Dendritic cell treated with granulocyte-macrophage colony-stimulating factor and Interleukin-4, amounts not matched to agents 40 ng/mL and 50 ng/mL, for 4 days (primary cell): ENCODE data around the gene TRAF3IP1.

ENCODE experiments used
- H3K27ac Mint-ChIP-seq: one replicate; pipeline ENCODE4 v1.8.0; 2022; ENCODE audit warnings: mild to moderate bottlenecking, mixed read lengths
- H3K27me3 Mint-ChIP-seq: one replicate; pipeline ENCODE4 v1.8.0; 2022; ENCODE audit warnings: mild to moderate bottlenecking, mixed read lengths
- H3K36me3 Mint-ChIP-seq: one replicate; pipeline ENCODE4 v1.8.0; 2022; ENCODE audit warnings: low read depth, mixed read lengths
- H3K4me1 Mint-ChIP-seq: one replicate; pipeline ENCODE4 v1.8.0; 2022; ENCODE audit warnings: low read depth, mixed read lengths
- H3K4me3 Mint-ChIP-seq: one replicate; pipeline ENCODE4 v1.8.0; 2022; ENCODE audit warnings: mild to moderate bottlenecking, moderate library complexity, mixed read lengths
- H3K9me3 Mint-ChIP-seq: one replicate; pipeline ENCODE4 v1.8.0; 2022; ENCODE audit warnings: mixed read lengths
- intact Hi-C: fragments of 100-400 bp; cut with micrococcal nuclease; formaldehyde crosslinking; loops from one replicate; pipeline ENCODE4 v1.15.0; 2022

The TRAF3IP1 gene

DNA sequence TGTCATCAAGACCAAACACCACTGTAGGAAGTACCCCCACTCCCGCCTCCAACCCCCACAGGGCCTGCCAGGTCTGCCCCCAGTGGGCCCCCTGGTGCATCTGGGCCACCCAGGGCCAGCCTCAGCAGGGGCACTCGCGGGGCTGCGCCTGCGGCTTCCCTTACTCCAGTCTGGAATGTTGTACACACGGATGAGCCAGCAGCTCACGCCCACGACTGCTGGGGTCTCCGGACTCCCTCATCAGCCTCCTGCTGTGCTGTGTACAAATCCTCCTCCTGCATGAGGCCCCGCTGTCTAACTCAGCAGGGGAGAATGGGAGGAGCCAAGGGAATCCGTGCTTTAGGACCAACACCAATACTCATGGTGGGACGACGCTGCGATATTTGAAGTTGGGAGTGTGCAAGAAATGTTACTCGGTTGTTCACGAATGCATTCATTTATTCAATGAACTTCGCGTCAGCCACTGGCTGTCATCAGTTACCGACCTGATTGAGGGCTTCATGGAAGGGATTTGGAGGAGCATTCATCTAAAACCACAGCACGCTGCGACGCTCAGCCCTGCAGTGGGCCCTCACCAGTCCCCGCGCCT, 105.8 kb downstream of the TRAF3IP1 start:
- peaks cover 38% of the 10 kb centered on the region for H3K4me1 Mint-ChIP-seq

GRCh38 chr2:238426568-238427434, 106.5 kb downstream of the TRAF3IP1 start, which contains the start of gene ASB1:
Gene ASB1, plus strand, starts transcription at chr2:238426927. Its CDS starts 144 bp downstream, at chr2:238427071.
- H3K36me3 Mint-ChIP-seq: peaks cover 18% of the 10 kb centered on the region
- intact Hi-C loops: loop anchor here (10.0 kb wide), 1 partner anchor 52 kb away; no protein-coding TSS in a partner anchor
- peaks cover 7% of the 10 kb centered on the region for H3K27me3 Mint-ChIP-seq
- H3K4me1 Mint-ChIP-seq: peaks cover 45% of the 10 kb centered on the region
- no peaks in the 10 kb centered on the region for H3K9me3 Mint-ChIP-seq
- H3K4me3 Mint-ChIP-seq: peak within 1 kb of the TSS; percentile 83
- peak within 1 kb of the TSS; percentile 87 for H3K27ac Mint-ChIP-seq

More for the DNA sequence above, 105.8 kb downstream of the TRAF3IP1 start:
- Mint-ChIP-seq H3K4me3 (peak overlapping the region; percentile 83), H3K27ac (peak overlapping the region; percentile 87), H3K27me3 (peaks cover 7% of the 10 kb centered on the region), H3K9me3 (no peaks in the 10 kb centered on the region), H3K36me3 (peaks cover 18% of the 10 kb centered on the region)
- intact Hi-C loops: loop anchor here (10.0 kb wide), 1 partner anchor 51 kb away; no protein-coding TSS in a partner anchor

DNA sequence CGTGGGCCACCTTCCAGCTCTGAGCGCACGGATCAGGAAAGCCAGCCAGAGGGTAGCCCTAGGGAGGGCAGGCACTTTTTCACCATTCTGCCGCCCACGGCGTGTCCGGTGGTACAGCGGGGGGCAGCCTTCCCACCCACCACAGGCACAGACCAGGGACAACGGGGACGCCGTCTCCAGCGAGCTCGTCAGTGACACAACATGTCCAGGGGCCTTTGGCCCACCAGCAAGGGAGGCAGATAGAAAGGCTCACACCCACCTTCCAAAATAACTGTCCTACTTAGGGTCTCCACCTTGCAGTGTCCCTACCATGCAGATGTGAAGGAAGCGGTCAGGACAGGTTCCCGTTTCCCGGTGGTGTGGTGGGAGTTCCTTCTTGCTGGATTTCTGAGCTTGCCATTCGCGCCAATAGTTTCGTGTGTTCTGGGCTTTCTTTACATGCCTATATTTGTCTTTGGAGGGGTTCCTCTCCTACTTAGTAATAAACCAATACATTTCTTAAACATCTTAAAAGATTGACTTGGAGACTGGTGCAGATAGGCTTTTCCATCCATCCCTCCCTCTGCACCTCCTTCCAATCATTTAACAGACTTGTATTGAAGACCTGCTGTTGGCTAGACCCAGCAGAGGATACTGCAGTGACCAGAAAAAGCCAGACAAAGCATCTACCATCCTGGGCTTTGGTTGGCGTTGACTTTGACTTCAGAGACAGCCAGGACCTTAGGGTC, 107.3 kb downstream of the TRAF3IP1 start:
- Mint-ChIP-seq H3K36me3 (peaks cover 22% of the 10 kb centered on the region), H3K9me3 (no peaks in the 10 kb centered on the region), H3K4me1 (peaks cover 52% of the 10 kb centered on the region)

DNA sequence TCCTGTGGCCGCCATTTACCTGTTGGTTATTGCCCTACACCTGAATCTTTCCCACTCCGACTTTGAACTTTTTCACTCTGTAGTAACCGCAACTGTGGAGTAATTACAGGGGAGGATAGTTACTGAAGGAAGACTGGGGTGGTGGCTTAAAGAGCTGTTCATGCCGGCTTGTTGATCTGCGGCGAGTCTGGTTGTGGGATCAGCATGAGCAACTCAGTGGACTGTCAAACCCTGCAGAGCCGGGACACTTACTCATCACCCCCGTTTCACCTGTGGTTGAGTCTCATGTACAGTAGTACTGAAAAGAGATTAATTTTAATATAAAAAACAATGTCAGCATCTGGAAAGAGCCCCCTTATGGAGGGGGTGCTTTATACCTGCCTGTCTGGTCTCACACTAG, 108.5 kb downstream of the TRAF3IP1 start:
- peaks cover 2% of the 10 kb centered on the region for H3K27me3 Mint-ChIP-seq
- H3K36me3 Mint-ChIP-seq: peaks cover 35% of the 10 kb centered on the region
- peaks cover 65% of the 10 kb centered on the region for H3K4me1 Mint-ChIP-seq
- no peak overlapping the region for H3K4me3 Mint-ChIP-seq
- intact Hi-C loops: loop anchor here (10.0 kb wide), 1 partner anchor 54 kb away; no protein-coding TSS in a partner anchor
- H3K27ac Mint-ChIP-seq: no peak overlapping the region
- H3K9me3 Mint-ChIP-seq: no peaks in the 10 kb centered on the region

More for the DNA sequence above, 107.3 kb downstream of the TRAF3IP1 start:
- intact Hi-C loops: loop anchor here (10.0 kb wide), 1 partner anchor 53 kb away; no protein-coding TSS in a partner anchor
- Mint-ChIP-seq H3K27me3 (peaks cover 2% of the 10 kb centered on the region), H3K27ac (peak overlapping the region; percentile 87), H3K4me3 (peak overlapping the region; percentile 83)

DNA sequence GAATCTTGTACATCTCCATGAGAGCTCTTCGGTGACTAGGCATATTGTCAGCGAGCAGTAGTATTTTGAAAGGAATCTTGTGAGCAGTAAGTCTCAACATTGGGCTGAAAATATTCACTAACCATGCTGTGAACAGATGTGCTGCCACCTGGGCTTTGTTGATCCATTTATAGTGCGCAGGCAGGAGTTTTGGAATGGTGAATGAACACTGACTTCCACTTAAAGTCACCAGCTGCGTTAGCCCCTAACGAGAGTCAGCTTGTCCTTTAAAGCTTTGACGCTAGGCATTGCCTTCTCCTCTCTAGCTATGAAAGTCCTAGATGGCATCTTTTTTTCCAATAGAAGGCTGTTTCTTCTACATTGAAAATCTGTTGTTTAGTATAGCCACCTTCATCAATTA, 110.5 kb downstream of the TRAF3IP1 start:
- intact Hi-C loops: no loop called here
- Mint-ChIP-seq H3K4me1 (peaks cover 71% of the 10 kb centered on the region), H3K27me3 (peaks cover 2% of the 10 kb centered on the region), H3K27ac (no peak overlapping the region), H3K36me3 (peaks cover 54% of the 10 kb centered on the region), H3K9me3 (no peaks in the 10 kb centered on the region), H3K4me3 (no peak overlapping the region)

DNA sequence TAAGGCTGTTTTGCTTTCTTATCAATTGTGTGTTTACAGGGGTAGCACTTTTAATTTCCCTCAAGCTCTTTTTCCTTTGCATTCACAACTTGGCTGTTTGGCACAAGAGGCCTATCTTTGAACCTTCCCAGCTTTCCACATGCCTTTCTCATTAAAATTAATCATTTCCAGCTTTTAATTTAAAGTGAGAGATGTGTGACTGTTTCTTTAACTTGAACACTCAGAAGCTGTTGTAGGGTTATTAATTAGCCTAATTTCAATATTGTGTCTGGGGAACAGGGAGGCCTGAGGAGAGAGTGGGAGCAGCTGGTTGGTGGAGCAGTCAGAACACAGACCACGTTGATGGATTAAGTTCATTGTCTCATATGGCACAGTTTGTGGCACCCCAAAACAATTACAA, 111.1 kb downstream of the TRAF3IP1 start:
- Mint-ChIP-seq H3K27me3 (no peaks in the 10 kb centered on the region), H3K36me3 (peaks cover 61% of the 10 kb centered on the region), H3K4me3 (no peak overlapping the region), H3K27ac (no peak overlapping the region), H3K4me1 (peaks cover 65% of the 10 kb centered on the region), H3K9me3 (no peaks in the 10 kb centered on the region)
- intact Hi-C loops: no loop called here

- peak overlapping the region; percentile 45 for H3K27ac Mint-ChIP-seq
- no peak overlapping the region for H3K4me3 Mint-ChIP-seq
- H3K9me3 Mint-ChIP-seq: no peaks in the 10 kb centered on the region
- H3K27me3 Mint-ChIP-seq: no peaks in the 10 kb centered on the region
- H3K4me1 Mint-ChIP-seq: peaks cover 54% of the 10 kb centered on the region
- intact Hi-C loops: no loop called here
- H3K36me3 Mint-ChIP-seq: peaks cover 67% of the 10 kb centered on the region
Measured at GRCh38 chr2:238433300-238433915, 113.1 kb downstream of the TRAF3IP1 start.

DNA sequence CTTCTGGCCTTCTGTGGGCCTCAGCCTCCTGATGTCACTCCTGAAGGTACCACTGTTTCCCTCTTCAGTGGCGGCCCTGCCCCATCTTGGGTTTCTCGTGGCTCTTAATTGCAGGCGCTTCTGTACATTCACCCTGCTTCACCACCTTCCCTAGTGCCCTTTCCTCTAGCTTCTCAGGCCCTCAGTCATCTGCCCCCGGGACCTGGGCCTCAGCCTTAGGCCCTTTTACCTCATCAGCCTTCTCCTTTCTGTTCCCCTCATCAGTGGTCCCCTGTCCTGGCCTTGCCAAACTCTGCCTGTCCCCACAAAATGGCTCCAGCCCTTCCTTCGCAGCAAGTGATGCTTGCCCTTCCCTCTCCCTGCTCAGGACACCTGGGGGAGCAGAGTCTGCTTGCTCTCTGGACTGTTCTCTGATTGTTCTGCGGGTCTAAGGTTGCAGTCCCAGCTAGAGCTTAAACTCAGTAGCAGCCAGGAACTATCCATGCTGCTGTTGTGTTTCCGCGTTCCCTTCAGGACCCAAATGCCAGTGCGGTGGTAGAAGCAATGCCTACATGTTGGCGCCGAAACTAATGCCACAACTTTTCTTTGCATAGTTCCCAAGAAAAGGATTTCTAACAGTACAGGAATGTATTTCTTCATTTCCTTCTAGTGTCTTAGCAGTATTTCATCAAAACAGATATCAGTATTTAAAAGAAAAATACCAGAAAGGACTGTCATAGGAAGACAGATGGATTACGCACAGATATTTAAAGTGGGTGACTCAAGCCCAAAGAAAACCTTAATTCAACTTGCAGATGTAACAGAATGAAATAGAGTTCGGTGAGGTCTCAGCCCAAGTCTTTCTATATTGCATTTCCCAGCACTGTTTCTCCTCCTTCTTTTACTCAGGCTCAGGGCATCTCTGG, 113.9 kb downstream of the TRAF3IP1 start:
- H3K36me3 Mint-ChIP-seq: peaks cover 67% of the 10 kb centered on the region
- H3K27ac Mint-ChIP-seq: peak overlapping the region; percentile 45
- no peak overlapping the region for H3K4me3 Mint-ChIP-seq
- H3K4me1 Mint-ChIP-seq: peaks cover 56% of the 10 kb centered on the region
- intact Hi-C loops: no loop called here
- no peaks in the 10 kb centered on the region for H3K27me3 Mint-ChIP-seq
- H3K9me3 Mint-ChIP-seq: no peaks in the 10 kb centered on the region

DNA sequence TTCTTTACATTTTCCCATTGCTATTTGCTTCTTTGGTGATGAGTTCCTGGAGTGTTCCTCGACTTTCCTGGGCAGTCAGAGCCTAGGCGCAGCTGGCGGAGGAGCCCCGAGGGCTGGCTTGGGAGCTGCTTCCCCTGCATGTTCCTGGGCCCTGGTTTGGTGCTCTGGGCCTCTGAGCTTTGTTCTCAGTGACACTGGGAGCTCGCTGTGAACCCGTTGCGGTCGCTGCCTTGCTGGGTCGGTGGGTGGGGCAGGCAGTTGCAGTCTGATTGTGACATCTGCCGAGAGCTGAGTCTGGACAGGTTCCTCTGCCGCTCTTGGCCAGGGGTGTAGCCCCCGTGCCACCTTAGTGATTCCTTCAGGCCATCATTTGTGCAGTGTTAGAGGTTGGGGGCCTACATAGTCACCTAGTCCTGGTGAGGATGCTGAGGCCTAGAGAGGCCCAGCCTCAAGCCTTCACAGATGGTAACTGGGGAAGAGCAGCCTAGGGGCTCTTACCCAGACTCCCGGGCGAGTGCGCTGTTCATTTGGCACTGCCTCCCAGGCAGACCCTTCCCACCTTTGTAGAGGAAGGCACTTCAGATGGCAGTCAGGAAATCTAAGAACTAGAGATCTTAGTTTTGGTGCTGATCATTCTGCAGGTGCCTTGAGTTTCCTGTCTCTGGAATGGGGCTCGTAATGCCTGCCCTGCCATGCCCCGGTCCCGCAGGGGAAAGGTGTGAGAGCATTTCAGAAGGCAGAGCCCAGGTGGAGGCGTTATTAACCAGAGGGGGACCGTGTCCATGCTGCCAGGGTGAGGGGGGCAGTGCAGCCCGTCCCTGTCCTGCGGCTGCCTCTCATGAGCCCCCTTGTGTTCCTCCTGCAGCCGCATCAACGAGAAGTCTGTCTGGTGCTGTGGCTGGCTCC, 114.8 kb downstream of the TRAF3IP1 start:
- Mint-ChIP-seq H3K4me3 (no peak overlapping the region), H3K4me1 (peaks cover 60% of the 10 kb centered on the region), H3K27me3 (no peaks in the 10 kb centered on the region), H3K36me3 (peaks cover 67% of the 10 kb centered on the region), H3K9me3 (no peaks in the 10 kb centered on the region), H3K27ac (peak overlapping the region; percentile 18)
- intact Hi-C loops: no loop called here

DNA sequence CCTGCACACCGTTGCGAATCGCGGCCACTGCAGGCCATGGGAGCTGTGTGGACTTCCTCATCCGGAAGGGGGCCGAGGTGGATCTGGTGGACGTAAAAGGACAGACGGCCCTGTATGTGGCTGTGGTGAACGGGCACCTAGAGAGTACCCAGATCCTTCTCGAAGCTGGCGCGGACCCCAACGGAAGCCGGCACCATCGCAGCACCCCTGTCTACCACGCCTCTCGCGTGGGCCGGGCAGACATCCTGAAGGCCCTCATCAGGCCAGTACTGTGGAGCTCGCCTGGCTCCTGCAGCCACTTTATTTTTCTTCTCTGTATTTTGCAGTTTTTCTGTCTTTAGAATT, 115.4 kb downstream of the TRAF3IP1 start:
- Mint-ChIP-seq H3K9me3 (no peaks in the 10 kb centered on the region), H3K4me1 (peaks cover 62% of the 10 kb centered on the region), H3K36me3 (peaks cover 67% of the 10 kb centered on the region), H3K27ac (peak overlapping the region; percentile 18), H3K27me3 (no peaks in the 10 kb centered on the region), H3K4me3 (no peak overlapping the region)
- intact Hi-C loops: no loop called here

- H3K4me3 Mint-ChIP-seq: no peak overlapping the region
- H3K27me3 Mint-ChIP-seq: no peaks in the 10 kb centered on the region
- no peaks in the 10 kb centered on the region for H3K9me3 Mint-ChIP-seq
- H3K4me1 Mint-ChIP-seq: peaks cover 38% of the 10 kb centered on the region
- H3K36me3 Mint-ChIP-seq: peaks cover 78% of the 10 kb centered on the region
- peak overlapping the region; percentile 10 for H3K27ac Mint-ChIP-seq
- intact Hi-C loops: no loop called here
Measured at GRCh38 chr2:238438856-238439849, 118.8 kb downstream of the TRAF3IP1 start.
